CD8-positive, alpha-beta memory T cell (primary cell): ENCODE measurements around the gene HDGFL2. TPM values are rescaled to one million over a fixed set of nuclear protein-coding genes. Genes with fewer than 3 reads are reported as not detected.
A peak's percentile ranks its signal among the peaks of the same experiment; 100 is the strongest.

Experiments used
- CTCF ChIA-PET: fragments of 350-600 bp; sonication (Branson Sonifier 250); formaldehyde crosslinking; loops from one replicate; lab custom pipeline; 2021; ENCODE audit warnings: antibody characterized with exemption; lab: Charles Lee
- POLR2A ChIA-PET: fragments of 350-600 bp; sonication (Branson Sonifier 250); formaldehyde crosslinking; loops from one replicate; lab custom pipeline; 2021; ENCODE audit warnings: antibody characterized with exemption; lab: Charles Lee
- DNase-seq, 5 donors: peaks; one replicate each; pipeline versions ENCODE4 v3.0.0 to v3.0.0-alpha.2; 2020 to 2022; ENCODE audit warnings: mixed read lengths in 1 of 5
- H3K27ac ChIP-seq: one replicate; pipeline ENCODE4 v1.7.0; 2013; ENCODE audit warnings: low read depth, mild to moderate bottlenecking, low read length, moderate library complexity
- H3K27me3 ChIP-seq: 2 replicates; pipeline ENCODE4 v1.7.0; 2013; ENCODE audit warnings: low read length, mild to moderate bottlenecking; ENCODE audit not compliant: insufficient read depth, poor library complexity, severe bottlenecking
- H3K36me3 ChIP-seq: 2 replicates; pipeline ENCODE4 v1.7.0; 2013; ENCODE audit warnings: mild to moderate bottlenecking, low read length, moderate library complexity; ENCODE audit not compliant: insufficient read depth
- H3K4me1 ChIP-seq: 2 replicates; pipeline ENCODE4 v1.7.0; 2013; ENCODE audit warnings: mild to moderate bottlenecking, low read length, moderate library complexity; ENCODE audit not compliant: insufficient read depth
- H3K4me3 ChIP-seq: 2 replicates; pipeline ENCODE4 v1.7.0; 2013; ENCODE audit warnings: mild to moderate bottlenecking, low read length
- H3K9me3 ChIP-seq: 2 replicates; pipeline ENCODE4 v1.7.0; 2013; ENCODE audit warnings: mild to moderate bottlenecking, low read length
- H3K27ac Mint-ChIP-seq, 8 donors: one replicate each; pipeline ENCODE4 v1.8.0; 2020 to 2021; ENCODE audit warnings: mixed read lengths in 8 of 8, mild to moderate bottlenecking in 6 of 8, inconsistent platforms in 3 of 8, moderate library complexity in 3 of 8
- H3K27me3 Mint-ChIP-seq, 2 donors: one replicate each; pipeline ENCODE4 v1.8.0; 2020 to 2021; ENCODE audit warnings: mixed read lengths in 2 of 2, mild to moderate bottlenecking in 1 of 2, moderate library complexity in 1 of 2
- H3K36me3 Mint-ChIP-seq, 3 donors: one replicate each; pipeline ENCODE4 v1.8.0; 2020 to 2021; ENCODE audit warnings: mixed read lengths in 3 of 3, inconsistent platforms in 1 of 3, mild to moderate bottlenecking in 1 of 3
- H3K4me1 Mint-ChIP-seq, 3 donors: one replicate each; pipeline ENCODE4 v1.8.0; 2020 to 2021; ENCODE audit warnings: mixed read lengths in 3 of 3, inconsistent platforms in 1 of 3, mild to moderate bottlenecking in 1 of 3
- H3K4me3 Mint-ChIP-seq, 7 donors: one replicate each; pipeline ENCODE4 v1.8.0; 2020 to 2021; ENCODE audit warnings: mixed read lengths in 7 of 7, mild to moderate bottlenecking in 6 of 7, moderate library complexity in 4 of 7, inconsistent platforms in 2 of 7
- H3K9me3 Mint-ChIP-seq, 5 donors: one replicate each; pipeline ENCODE4 v1.8.0; 2020 to 2022; ENCODE audit warnings: mixed read lengths in 5 of 5, mild to moderate bottlenecking in 3 of 5, moderate library complexity in 2 of 5, inconsistent platforms in 1 of 5
- polyA plus RNA-seq: library from polyadenylated mRNA; unstranded; fragments of 300-500 nt; fragmentation: Illumina TruSeq; gene quantifications from one replicate; pipeline ENCODE4 v1.2.3, GENCODE V29; 2021
- total RNA-seq, 2 experiments: library from RNA; stranded (reverse); gene quantifications; one replicate each; pipeline ENCODE4 v1.2.3, GENCODE V29; 2021

HDGFL2 gene
- total RNA-seq (10 to 100 TPM; 42.7 to 45.4 TPM), polyA plus RNA-seq (24.9 TPM)

DNA sequence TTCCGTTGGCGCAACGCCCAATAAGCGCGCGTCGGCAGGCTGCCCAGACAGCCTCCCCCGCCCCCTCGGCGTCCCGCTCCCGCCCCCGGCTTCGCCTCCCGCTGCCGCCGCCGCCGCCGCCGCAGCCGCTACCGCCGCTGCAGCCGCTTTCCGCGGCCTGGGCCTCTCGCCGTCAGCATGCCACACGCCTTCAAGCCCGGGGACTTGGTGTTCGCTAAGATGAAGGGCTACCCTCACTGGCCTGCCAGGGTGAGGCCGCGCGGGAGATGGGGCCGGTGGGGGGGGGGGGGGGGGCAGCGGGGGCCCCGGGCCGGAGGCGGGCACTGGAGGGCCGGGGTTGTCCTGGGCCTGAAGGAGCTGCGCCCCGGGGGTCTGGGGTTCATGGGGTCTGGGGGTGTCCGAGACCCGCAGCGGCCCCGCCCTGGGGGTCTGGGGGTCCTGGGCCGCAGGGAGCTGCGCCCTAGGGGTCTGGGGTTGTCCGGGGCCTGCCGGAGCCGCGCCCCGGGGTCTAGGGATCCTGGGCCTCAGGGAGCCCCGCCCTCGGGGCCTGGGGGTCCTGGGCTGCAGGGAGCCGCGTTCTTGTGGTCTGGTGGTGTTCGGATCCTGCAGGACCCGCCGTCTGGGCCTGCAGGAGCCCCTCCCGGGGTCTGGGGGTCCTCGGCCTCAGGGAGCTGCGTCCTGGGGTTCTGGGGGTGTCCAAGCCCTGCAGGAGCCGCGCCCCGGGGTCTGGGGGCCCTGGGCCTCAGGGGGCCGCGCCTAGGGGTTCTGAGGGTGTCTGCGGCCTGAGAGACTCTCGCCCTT, at the start of gene HDGFL2:
Gene HDGFL2, plus strand, starts transcription at position 124 of the 801 bp plus-strand sequence. Its CDS starts 54 bp downstream, at position 178.
- H3K27me3 Mint-ChIP-seq = no peaks in the 10 kb centered on the region
- Histone ChIP-seq H3K36me3 (peaks cover 6% of the 10 kb centered on the region), H3K4me1 (peaks cover 17% of the 10 kb centered on the region), H3K9me3 (no peaks in the 10 kb centered on the region), H3K27ac (peak within 1 kb of the TSS; percentile 71), H3K4me3 (peak within 1 kb of the TSS; percentile 61), H3K27me3 (no peaks in the 10 kb centered on the region)
- H3K4me1 Mint-ChIP-seq = peaks cover 15 to 25% (median 22%) of the 10 kb centered on the region in 3 donors
- CTCF ChIA-PET = interaction anchor here (1.0 to 1.9 kb wide), 5 partner anchors 12 to 206 kb away, joined by 3 to 5 read pairs (median 3); partner anchors contain the start of gene SH3GL1
- POLR2A ChIA-PET = interaction anchor here (1.0 to 1.6 kb wide), 5 partner anchors 13 to 129 kb away, joined by 3 to 11 read pairs (median 4); partner anchors contain the start of genes CHAF1A, MPND and SH3GL1
- H3K36me3 Mint-ChIP-seq = peaks cover 0 to 16% (median 3%) of the 10 kb centered on the region in 3 donors
- peak within 1 kb of the TSS in 4 of 8 donors; percentile 54 to 70 (median 56) for H3K27ac Mint-ChIP-seq
- peak within 1 kb of the TSS; percentile 63 to 88 (median 79) for H3K4me3 Mint-ChIP-seq
- H3K9me3 Mint-ChIP-seq = no peaks in the 10 kb centered on the region
- no peak for DNase-seq

- Mint-ChIP-seq H3K4me3 (no peak overlapping the region), H3K9me3 (no peaks in the 10 kb centered on the region), H3K27ac (peak overlapping the region in 1 of 8 donors; percentile 17), H3K27me3 (no peaks in the 10 kb centered on the region), H3K4me1 (no peaks in the 10 kb centered on the region), H3K36me3 (peaks cover 0 to 25% (median 1%) of the 10 kb centered on the region in 3 donors)
- DNase-seq = no peak
- CTCF ChIA-PET = no interaction called here
- POLR2A ChIA-PET = no interaction called here
- H3K9me3 ChIP-seq = no peaks in the 10 kb centered on the region
- no peak overlapping the region for H3K4me3 ChIP-seq
- no peaks in the 10 kb centered on the region for H3K36me3 ChIP-seq
- no peaks in the 10 kb centered on the region for H3K4me1 ChIP-seq
- H3K27me3 ChIP-seq = no peaks in the 10 kb centered on the region
- no peak overlapping the region for H3K27ac ChIP-seq
Observed at GRCh38 chr19:4423416-4424126, 48.5 kb upstream of the HDGFL2 start.

GRCh38 chr19:4425537-4425936, 46.6 kb upstream of the HDGFL2 start:
- ChIA-PET POLR2A (no interaction called here), CTCF (no interaction called here)
- H3K27ac Mint-ChIP-seq = peak overlapping the region in 1 of 8 donors; percentile 93
- no peak for DNase-seq
- Histone ChIP-seq H3K4me3 (no peak overlapping the region), H3K9me3 (no peaks in the 10 kb centered on the region), H3K36me3 (peaks cover 5% of the 10 kb centered on the region), H3K27ac (no peak overlapping the region), H3K4me1 (no peaks in the 10 kb centered on the region), H3K27me3 (no peaks in the 10 kb centered on the region)
- H3K36me3 Mint-ChIP-seq = peaks cover 0 to 40% (median 2%) of the 10 kb centered on the region in 3 donors
- H3K9me3 Mint-ChIP-seq = no peaks in the 10 kb centered on the region
- H3K27me3 Mint-ChIP-seq = no peaks in the 10 kb centered on the region
- no peaks in the 10 kb centered on the region for H3K4me1 Mint-ChIP-seq
- no peak overlapping the region for H3K4me3 Mint-ChIP-seq

- Histone ChIP-seq H3K9me3 (no peaks in the 10 kb centered on the region), H3K27me3 (no peaks in the 10 kb centered on the region), H3K4me3 (no peak overlapping the region), H3K36me3 (peaks cover 8% of the 10 kb centered on the region), H3K27ac (no peak overlapping the region), H3K4me1 (no peaks in the 10 kb centered on the region)
- Mint-ChIP-seq H3K9me3 (no peaks in the 10 kb centered on the region), H3K4me3 (no peak overlapping the region), H3K27me3 (no peaks in the 10 kb centered on the region), H3K36me3 (peaks cover 1 to 56% (median 4%) of the 10 kb centered on the region in 3 donors), H3K27ac (peak overlapping the region in 2 of 8 donors; percentile 23 to 90), H3K4me1 (no peaks in the 10 kb centered on the region)
- CTCF ChIA-PET = no interaction called here
- POLR2A ChIA-PET = interaction anchor here (0.6 kb wide), 1 partner anchor 190 kb away, joined by 3 read pairs; no protein-coding TSS in a partner anchor
- no peak for DNase-seq
Observed at GRCh38 chr19:4428326-4428975, 43.6 kb upstream of the HDGFL2 start.

- H3K4me3 ChIP-seq = no peak overlapping the region
- no peaks in the 10 kb centered on the region for H3K27me3 ChIP-seq
- no peak overlapping the region for H3K4me3 Mint-ChIP-seq
- ChIA-PET POLR2A (no interaction called here), CTCF (no interaction called here)
- H3K4me1 ChIP-seq = no peaks in the 10 kb centered on the region
- no peaks in the 10 kb centered on the region for H3K9me3 Mint-ChIP-seq
- H3K36me3 Mint-ChIP-seq = peaks cover 1 to 54% (median 4%) of the 10 kb centered on the region in 3 donors
- H3K27ac ChIP-seq = no peak overlapping the region
- no peaks in the 10 kb centered on the region for H3K27me3 Mint-ChIP-seq
- no peak for DNase-seq
- H3K4me1 Mint-ChIP-seq = no peaks in the 10 kb centered on the region
- no peaks in the 10 kb centered on the region for H3K9me3 ChIP-seq
- H3K36me3 ChIP-seq = peaks cover 8% of the 10 kb centered on the region
- H3K27ac Mint-ChIP-seq = peak overlapping the region in 1 of 8 donors; percentile 36
Observed at GRCh38 chr19:4429256-4429655, 42.8 kb upstream of the HDGFL2 start.

DNA sequence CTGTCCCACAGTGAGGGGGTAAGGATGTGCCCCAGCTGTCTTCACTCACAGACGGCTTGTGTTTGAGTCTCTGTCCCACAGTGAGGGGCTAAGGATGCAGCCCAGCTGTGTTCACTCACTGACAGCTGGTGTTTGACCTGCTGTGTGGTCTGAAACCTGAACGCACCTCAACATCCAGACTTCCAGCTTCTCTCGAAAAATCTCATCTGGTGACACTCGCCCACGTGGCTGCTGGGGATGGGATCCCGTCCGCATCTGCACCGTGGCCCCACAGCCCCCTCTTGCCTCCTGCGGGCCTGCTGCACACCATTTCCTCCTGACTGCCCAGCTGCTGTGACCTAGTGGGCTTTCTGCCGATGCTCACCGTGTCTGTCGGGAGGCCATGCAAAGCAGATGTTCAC, 42.3 kb upstream of the HDGFL2 start:
- H3K4me3 ChIP-seq = no peak overlapping the region
- CTCF ChIA-PET = no interaction called here
- DNase-seq = no peak
- H3K4me3 Mint-ChIP-seq = no peak overlapping the region
- H3K4me1 ChIP-seq = no peaks in the 10 kb centered on the region
- no peaks in the 10 kb centered on the region for H3K27me3 ChIP-seq
- H3K36me3 ChIP-seq = peaks cover 8% of the 10 kb centered on the region
- no peaks in the 10 kb centered on the region for H3K9me3 Mint-ChIP-seq
- no peaks in the 10 kb centered on the region for H3K27me3 Mint-ChIP-seq
- no peaks in the 10 kb centered on the region for H3K4me1 Mint-ChIP-seq
- POLR2A ChIA-PET = no interaction called here
- H3K27ac Mint-ChIP-seq = no peak overlapping the region
- no peak overlapping the region for H3K27ac ChIP-seq
- H3K36me3 Mint-ChIP-seq = peaks cover 4 to 58% (median 4%) of the 10 kb centered on the region in 3 donors
- H3K9me3 ChIP-seq = no peaks in the 10 kb centered on the region

- ChIA-PET POLR2A (no interaction called here), CTCF (no interaction called here)
- Histone ChIP-seq H3K36me3 (peaks cover 8% of the 10 kb centered on the region), H3K4me1 (no peaks in the 10 kb centered on the region), H3K9me3 (no peaks in the 10 kb centered on the region), H3K27me3 (no peaks in the 10 kb centered on the region), H3K4me3 (no peak overlapping the region), H3K27ac (no peak overlapping the region)
- no peaks in the 10 kb centered on the region for H3K4me1 Mint-ChIP-seq
- no peaks in the 10 kb centered on the region for H3K9me3 Mint-ChIP-seq
- DNase-seq = no peak
- H3K36me3 Mint-ChIP-seq = peaks cover 4 to 59% (median 5%) of the 10 kb centered on the region in 3 donors
- H3K27ac Mint-ChIP-seq = peak overlapping the region in 2 of 8 donors; percentile 24 to 61
- no peaks in the 10 kb centered on the region for H3K27me3 Mint-ChIP-seq
- no peak overlapping the region for H3K4me3 Mint-ChIP-seq
Observed at GRCh38 chr19:4430760-4431159, 41.3 kb upstream of the HDGFL2 start.
